ENCODE results near the gene MMP24OS. TPM values are rescaled to one million over a fixed set of nuclear protein-coding genes. Genes with fewer than 3 reads are reported as not detected.

The MMP24OS gene
- total RNA-seq, 4 donors from 2014 or later, result 22.7 to 47.6 (median 25.4) TPM

DNA sequence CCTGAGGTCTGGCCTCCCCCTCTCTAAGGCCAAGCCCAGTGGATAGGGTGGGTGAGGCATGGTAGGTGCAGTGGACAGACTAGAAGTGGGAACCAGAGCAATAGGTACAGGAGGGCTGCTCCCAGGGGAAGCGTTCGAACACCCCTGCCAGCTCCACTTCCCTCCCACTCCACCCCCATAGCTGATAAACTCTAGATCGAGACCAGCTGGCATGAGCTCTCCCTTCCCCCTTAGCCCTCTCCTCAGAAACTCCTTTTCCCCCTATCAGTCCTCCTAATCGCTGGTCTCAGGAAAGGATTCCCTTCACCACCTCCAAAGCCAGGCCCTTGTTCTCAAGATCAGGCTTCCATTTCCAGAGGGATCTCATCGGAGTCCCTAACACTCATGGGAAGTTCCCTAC, 20.3 kb upstream of the MMP24OS start:
- intact Hi-C loops (cut with DNase I; ENCODE audit: low total_unique reads), result loop anchor here (5.0 kb wide), 1 partner anchor 149 kb away; no protein-coding TSS in a partner anchor
- no peak overlapping the region for H3K4me3 ChIP-seq (ENCODE audit: low read depth, poor library complexity, severe bottlenecking)
- DNase-seq (ENCODE audit: low spot score in 2 of 2), result no peak
- WGBS, 2 donors, result 75 to 78% methylated on average over 5 of the region's 5 CpGs
- TF ChIP-seq POLR2A (IDR thresholded peaks at IDR 0.05), result no peak
- TF ChIP-seq, protein P1, sequence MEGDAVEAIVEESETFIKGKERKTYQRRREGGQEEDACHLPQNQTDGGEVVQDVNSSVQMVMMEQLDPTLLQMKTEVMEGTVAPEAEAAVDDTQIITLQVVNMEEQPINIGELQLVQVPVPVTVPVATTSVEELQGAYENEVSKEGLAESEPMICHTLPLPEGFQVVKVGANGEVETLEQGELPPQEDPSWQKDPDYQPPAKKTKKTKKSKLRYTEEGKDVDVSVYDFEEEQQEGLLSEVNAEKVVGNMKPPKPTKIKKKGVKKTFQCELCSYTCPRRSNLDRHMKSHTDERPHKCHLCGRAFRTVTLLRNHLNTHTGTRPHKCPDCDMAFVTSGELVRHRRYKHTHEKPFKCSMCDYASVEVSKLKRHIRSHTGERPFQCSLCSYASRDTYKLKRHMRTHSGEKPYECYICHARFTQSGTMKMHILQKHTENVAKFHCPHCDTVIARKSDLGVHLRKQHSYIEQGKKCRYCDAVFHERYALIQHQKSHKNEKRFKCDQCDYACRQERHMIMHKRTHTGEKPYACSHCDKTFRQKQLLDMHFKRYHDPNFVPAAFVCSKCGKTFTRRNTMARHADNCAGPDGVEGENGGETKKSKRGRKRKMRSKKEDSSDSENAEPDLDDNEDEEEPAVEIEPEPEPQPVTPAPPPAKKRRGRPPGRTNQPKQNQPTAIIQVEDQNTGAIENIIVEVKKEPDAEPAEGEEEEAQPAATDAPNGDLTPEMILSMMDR (IDR thresholded peaks at IDR 0.05), result no peak

DNA sequence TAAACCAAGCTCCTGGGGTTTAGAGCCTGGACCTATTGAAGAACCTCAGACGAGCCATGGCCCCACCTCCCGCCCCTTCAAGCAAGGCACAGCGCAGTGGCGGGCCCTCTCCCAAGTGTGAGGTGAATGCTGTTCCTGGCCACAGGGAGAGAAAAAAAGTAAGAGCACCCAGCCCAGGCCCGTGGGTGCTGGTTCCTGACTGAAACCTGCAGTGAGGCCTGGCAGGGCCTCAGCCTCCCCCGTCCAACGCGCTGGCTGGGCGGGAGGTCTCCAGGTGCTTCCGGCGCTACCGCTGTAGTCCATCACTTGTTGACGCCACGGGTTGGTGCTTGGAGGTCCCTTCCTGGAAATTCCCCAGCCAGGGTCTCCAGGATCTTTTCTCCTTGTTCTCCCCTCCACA, 19.8 kb upstream of the MMP24OS start:
- no peak for DNase-seq (ENCODE audit: low spot score in 2 of 2)
- TF ChIP-seq, protein P1 (IDR thresholded peaks at IDR 0.05), result no peak
- no peak for TF ChIP-seq POLR2A (IDR thresholded peaks at IDR 0.05)
- intact Hi-C loops (cut with DNase I; ENCODE audit: low total_unique reads), result loop anchor here (5.0 kb wide), 1 partner anchor 150 kb away; no protein-coding TSS in a partner anchor
- no peak overlapping the region for H3K4me3 ChIP-seq (ENCODE audit: low read depth, poor library complexity, severe bottlenecking)
- WGBS, 2 donors, result 84 to 93% methylated on average over 12 to 14 of the region's 14 CpGs

DNA sequence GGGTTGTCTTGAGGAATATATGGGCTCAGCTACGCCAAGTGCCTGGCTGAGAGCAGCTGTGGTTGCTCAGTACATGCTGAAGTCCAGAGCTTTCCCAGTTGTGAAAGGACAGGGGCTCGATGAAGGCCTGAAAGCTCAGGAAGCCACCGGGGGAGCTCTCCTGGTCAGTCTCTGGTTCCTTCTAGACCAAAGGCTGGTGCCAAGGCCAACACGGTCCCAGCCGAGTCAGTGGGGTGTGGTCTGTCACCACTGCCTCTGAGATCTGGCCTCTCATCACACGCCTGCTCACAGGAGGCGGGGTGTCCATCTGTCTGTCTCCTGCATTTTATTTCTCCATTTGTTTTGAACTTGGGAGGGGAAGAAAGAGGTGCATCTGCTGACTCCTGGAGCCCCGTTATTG, 19.2 kb upstream of the MMP24OS start:
- intact Hi-C loops (cut with DNase I; ENCODE audit: low total_unique reads), result loop anchor here (5.0 kb wide), 1 partner anchor 150 kb away; no protein-coding TSS in a partner anchor
- 61 to 70% methylated on average over 8 of the region's 8 CpGs for WGBS, 2 donors
- DNase-seq (ENCODE audit: low spot score in 2 of 2), result no peak

GRCh38 chr20:35296101-35296554, 18.2 kb upstream of the MMP24OS start:
- H3K4me3 ChIP-seq (ENCODE audit: low read depth, poor library complexity, severe bottlenecking), result no peak overlapping the region
- no peak for TF ChIP-seq POLR2A (IDR thresholded peaks at IDR 0.05)
- TF ChIP-seq, protein P1 (IDR thresholded peaks at IDR 0.05), result no peak
- intact Hi-C loops (cut with DNase I; ENCODE audit: low total_unique reads), result loop anchor here (5.0 kb wide), 1 partner anchor 151 kb away; no protein-coding TSS in a partner anchor
- no peak for DNase-seq (ENCODE audit: low spot score in 2 of 2)
- WGBS, 2 donors, result 66 to 75% methylated on average over 6 to 8 of the region's 9 CpGs

More for the DNA sequence above, 19.2 kb upstream of the MMP24OS start:
- H3K4me3 ChIP-seq (ENCODE audit: low read depth, poor library complexity, severe bottlenecking), result no peak overlapping the region
- TF ChIP-seq, protein P1 (IDR thresholded peaks at IDR 0.05), result no peak
- TF ChIP-seq POLR2A (IDR thresholded peaks at IDR 0.05), result no peak

GRCh38 chr20:35295674-35296073, 17.8 kb upstream of the MMP24OS start:
- no peak overlapping the region for H3K4me3 ChIP-seq (ENCODE audit: low read depth, poor library complexity, severe bottlenecking)

More at GRCh38 chr20:35295674-35296073, 17.8 kb upstream of the MMP24OS start:
- no peak for DNase-seq (ENCODE audit: low spot score in 2 of 2)
- WGBS, 2 donors, result 76 to 83% methylated on average over 8 of the region's 8 CpGs
- intact Hi-C loops (cut with DNase I; ENCODE audit: low total_unique reads), result loop anchor here (5.0 kb wide), 1 partner anchor 152 kb away; no protein-coding TSS in a partner anchor
- TF ChIP-seq, protein P1 (IDR thresholded peaks at IDR 0.05), result no peak
- no peak for TF ChIP-seq POLR2A (IDR thresholded peaks at IDR 0.05)

All from lower leg skin (tissue), 4 donors.